ENCODE measurements around the gene MLLT6. TPM values are rescaled to one million over a fixed set of nuclear protein-coding genes. Genes with fewer than 3 reads are reported as not detected.

The MLLT6 gene
- total and polyA plus RNA-seq, 10 of the 15 experiments (the other 5 are each of a cell fraction or from before 2014, with no cell fraction given), result 4.8 to 105 (median 36.3) TPM

DNA sequence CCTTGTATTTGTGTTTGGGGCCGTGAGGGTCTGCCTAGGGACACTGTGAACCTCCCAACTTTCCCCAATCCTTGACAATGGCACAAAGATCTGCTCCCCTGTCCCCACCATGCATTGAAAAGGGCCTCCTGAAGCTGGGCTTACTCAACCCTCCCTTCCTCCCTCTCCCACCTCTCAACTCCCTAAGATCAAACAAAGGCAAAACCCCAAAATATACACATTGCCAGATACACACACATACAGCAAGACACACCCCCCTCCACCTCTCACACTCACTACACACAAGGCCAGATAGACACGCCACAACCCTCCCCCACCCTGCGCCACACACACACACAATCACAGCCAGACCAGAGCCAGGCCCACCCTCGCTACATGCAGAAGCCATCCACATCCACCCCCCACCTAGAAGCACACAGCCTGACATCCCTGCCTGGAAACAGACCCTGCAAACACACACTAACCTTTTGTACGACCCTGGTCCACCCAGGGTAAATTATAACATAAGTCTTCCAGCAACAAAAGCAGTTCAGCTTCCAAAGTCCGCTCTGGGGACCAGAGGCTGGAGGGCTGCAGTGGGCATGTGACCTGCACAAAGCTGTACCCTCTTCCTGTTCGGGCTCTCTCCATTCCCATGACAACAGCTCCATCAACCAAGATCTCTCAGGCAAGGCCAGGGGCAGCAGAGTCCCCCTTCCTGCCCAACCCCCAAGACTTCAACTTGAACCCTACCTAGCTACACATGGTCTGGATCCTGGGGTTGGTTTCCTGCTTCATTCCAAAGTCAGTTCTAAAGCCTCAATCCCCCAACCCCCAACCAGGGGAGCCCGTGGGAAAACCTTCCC, 41.2 kb downstream of the MLLT6 start:
- peak; percentile 4; the same call in 2 of the 3 replicates for ATAC-seq
- Histone ChIP-seq H3K27me3 (replicated peaks in 1 of 2; ENCODE audit: control insufficient read depth in 2 of 2, insufficient read depth in 2 of 2, low read length in 1 of 2) (no peaks in the 10 kb centered on the region; a peak in 1 of 4 replicates), H3K27ac (ENCODE audit: control insufficient read depth, insufficient read depth) (peak overlapping the region; percentile 76), H3K36me3 (ENCODE audit: control insufficient read depth in 2 of 2, insufficient read depth in 2 of 2, low read length in 1 of 2) (no peaks in the 10 kb centered on the region), H2AFZ (ENCODE audit: control insufficient read depth, low read depth, low read length) (no peak overlapping the region), H4K20me1 (ENCODE audit: control insufficient read depth, insufficient read depth) (no peaks in the 10 kb centered on the region), H3K79me2 (ENCODE audit: control insufficient read depth, insufficient read depth, low read length) (peaks cover 43% of the 10 kb centered on the region), H3K4me2 (ENCODE audit: control insufficient read depth, insufficient read depth) (peak overlapping the region; percentile 81), H3K9me3 (replicated peaks; ENCODE audit: control insufficient read depth, insufficient read depth, low read length) (no peaks in the 10 kb centered on the region), H3K9ac (ENCODE audit: control insufficient read depth, insufficient read depth, low read length) (peak overlapping the region; percentile 42), H3K4me3 (peak overlapping the region; percentile 95), H3K4me1 (ENCODE audit: control insufficient read depth, insufficient read depth, low read length) (peaks cover 35% of the 10 kb centered on the region)
- RAD21 ChIA-PET (ENCODE audit: unreplicated experiment), result interaction anchor here (0.9 to 1.8 kb wide), 7 partner anchors 11 to 407 kb away, joined by 3 to 8 read pairs (median 3); partner anchors contain the start of gene CISD3
- no peak for FAIRE-seq
- SMC1A ChIA-PET (ENCODE audit: uncharacterized antibody, unreplicated experiment), result interaction anchor here (0.9 to 1.8 kb wide), 8 partner anchors 10 to 407 kb away, joined by 3 to 9 read pairs (median 4); partner anchors contain the start of gene MLLT6
- TSS peak; percentile 73 for BruUV-seq (replicated peaks)
- in situ Hi-C loops (cut with MboI), result no loop called here
- 43% methylated on average over 8 of the region's 8 CpGs for WGBS (ENCODE audit: insufficient coverage, insufficient replicate concordance, low lambda C conversion rate, missing lambda C conversion rate)
- intact Hi-C loops (cut with micrococcal nuclease; ENCODE audit: unreplicated experiment), result no loop called here
- POLR2A ChIA-PET, result interaction anchor here (0.5 to 1.3 kb wide), 4 partner anchors 40 to 117 kb away, joined by 4 to 8 read pairs (median 5); no protein-coding TSS in a partner anchor
- CTCF ChIA-PET, result interaction anchor here (1.1 to 4.1 kb wide), 6 partner anchors 10 to 453 kb away, joined by 3 to 47 read pairs (median 8); partner anchors contain the start of genes CISD3 and RPL19
- DNase-seq (ENCODE audit: low read depth, low spot score), result no peak
- no peak for TF ChIP-seq ZNF592 (IDR thresholded peaks at IDR 0.05)
- TF ChIP-seq RB1 (IDR thresholded peaks at IDR 0.05; ENCODE audit: borderline replicate concordance), result no peak
- TF ChIP-seq, protein P1, sequence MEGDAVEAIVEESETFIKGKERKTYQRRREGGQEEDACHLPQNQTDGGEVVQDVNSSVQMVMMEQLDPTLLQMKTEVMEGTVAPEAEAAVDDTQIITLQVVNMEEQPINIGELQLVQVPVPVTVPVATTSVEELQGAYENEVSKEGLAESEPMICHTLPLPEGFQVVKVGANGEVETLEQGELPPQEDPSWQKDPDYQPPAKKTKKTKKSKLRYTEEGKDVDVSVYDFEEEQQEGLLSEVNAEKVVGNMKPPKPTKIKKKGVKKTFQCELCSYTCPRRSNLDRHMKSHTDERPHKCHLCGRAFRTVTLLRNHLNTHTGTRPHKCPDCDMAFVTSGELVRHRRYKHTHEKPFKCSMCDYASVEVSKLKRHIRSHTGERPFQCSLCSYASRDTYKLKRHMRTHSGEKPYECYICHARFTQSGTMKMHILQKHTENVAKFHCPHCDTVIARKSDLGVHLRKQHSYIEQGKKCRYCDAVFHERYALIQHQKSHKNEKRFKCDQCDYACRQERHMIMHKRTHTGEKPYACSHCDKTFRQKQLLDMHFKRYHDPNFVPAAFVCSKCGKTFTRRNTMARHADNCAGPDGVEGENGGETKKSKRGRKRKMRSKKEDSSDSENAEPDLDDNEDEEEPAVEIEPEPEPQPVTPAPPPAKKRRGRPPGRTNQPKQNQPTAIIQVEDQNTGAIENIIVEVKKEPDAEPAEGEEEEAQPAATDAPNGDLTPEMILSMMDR (IDR thresholded peaks at IDR 0.05 in 2 of 3, conservative IDR thresholded peaks at IDR 0.05 in 1 of 3; ENCODE audit: control insufficient read depth in 2 of 3, extremely low read depth in 1 of 3, insufficient read depth in 1 of 3, low read depth in 3 of 3, low read length in 3 of 3), result no peak
- TF ChIP-seq NFYB (IDR thresholded peaks at IDR 0.05; ENCODE audit: insufficient read depth, low read depth, low read length), result no peak
- no peak for TF ChIP-seq ZBTB40 (IDR thresholded peaks at IDR 0.05; ENCODE audit: borderline replicate concordance)
- no peak for TF ChIP-seq NFYA (IDR thresholded peaks at IDR 0.05; ENCODE audit: borderline replicate concordance, low read depth, low read length)
- TF ChIP-seq, protein P2, sequence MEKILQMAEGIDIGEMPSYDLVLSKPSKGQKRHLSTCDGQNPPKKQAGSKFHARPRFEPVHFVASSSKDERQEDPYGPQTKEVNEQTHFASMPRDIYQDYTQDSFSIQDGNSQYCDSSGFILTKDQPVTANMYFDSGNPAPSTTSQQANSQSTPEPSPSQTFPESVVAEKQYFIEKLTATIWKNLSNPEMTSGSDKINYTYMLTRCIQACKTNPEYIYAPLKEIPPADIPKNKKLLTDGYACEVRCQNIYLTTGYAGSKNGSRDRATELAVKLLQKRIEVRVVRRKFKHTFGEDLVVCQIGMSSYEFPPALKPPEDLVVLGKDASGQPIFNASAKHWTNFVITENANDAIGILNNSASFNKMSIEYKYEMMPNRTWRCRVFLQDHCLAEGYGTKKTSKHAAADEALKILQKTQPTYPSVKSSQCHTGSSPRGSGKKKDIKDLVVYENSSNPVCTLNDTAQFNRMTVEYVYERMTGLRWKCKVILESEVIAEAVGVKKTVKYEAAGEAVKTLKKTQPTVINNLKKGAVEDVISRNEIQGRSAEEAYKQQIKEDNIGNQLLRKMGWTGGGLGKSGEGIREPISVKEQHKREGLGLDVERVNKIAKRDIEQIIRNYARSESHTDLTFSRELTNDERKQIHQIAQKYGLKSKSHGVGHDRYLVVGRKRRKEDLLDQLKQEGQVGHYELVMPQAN (conservative IDR thresholded peaks at IDR 0.05), result peak; percentile 49; the same call in 1 of the 2 replicates
